Neural cell (in vitro differentiated cells): ENCODE results near the gene PGP. TPM values are rescaled to one million over a fixed set of nuclear protein-coding genes. Genes with fewer than 3 reads are reported as not detected.

ENCODE experiments used
- H2AFZ ChIP-seq: fragments of 200-600, 300-800 bp; sonication (generic), shearing (Covaris generic); 2 replicates; pipeline ENCODE4 v1.6.0; 2014; ENCODE audit warnings: low read depth, mild to moderate bottlenecking, antibody characterized with exemption, low read length, moderate library complexity
- H3F3A ChIP-seq: fragments of 200-600 bp; shearing (Covaris generic); 2 replicates; pipeline ENCODE4 v1.6.1; 2016; ENCODE audit warnings: mild to moderate bottlenecking, moderate library complexity, mixed read lengths, antibody characterized with exemption, low read length; ENCODE audit not compliant: insufficient read depth, poor library complexity, severe bottlenecking
- H3K27ac ChIP-seq: fragments of 200-600, 300-800 bp; sonication (generic), shearing (Covaris generic); 2 replicates; pipeline ENCODE4 v1.5.1; 2014; ENCODE audit warnings: mild to moderate bottlenecking, low read length, moderate library complexity
- H3K27me3 ChIP-seq: fragments of 300-800, 200-600 bp; sonication (generic), shearing (Covaris generic); 2 replicates; pipeline ENCODE4 v1.6.0; 2014; ENCODE audit warnings: mild to moderate bottlenecking, low read depth, low read length, moderate library complexity; ENCODE audit not compliant: insufficient read depth
- H3K36me3 ChIP-seq: fragments of 300-800, 200-600 bp; sonication (generic), shearing (Covaris generic); 2 replicates; pipeline ENCODE4 v1.5.1; 2014; ENCODE audit warnings: mild to moderate bottlenecking, antibody characterized with exemption, low read length, moderate library complexity; ENCODE audit not compliant: insufficient read depth
- H3K4me2 ChIP-seq: fragments of 300-800, 200-600 bp; sonication (generic), shearing (Covaris generic); 2 replicates; pipeline ENCODE4 v1.6.0; 2014; ENCODE audit warnings: mild to moderate bottlenecking, low read length
- H3K4me3 ChIP-seq: fragments of 300-800, 200-600 bp; sonication (generic), shearing (Covaris generic); 2 replicates; pipeline ENCODE4 v1.5.1; 2014; ENCODE audit warnings: mild to moderate bottlenecking, low read length, moderate library complexity
- H3K79me2 ChIP-seq: fragments of 200-600 bp; shearing (Covaris generic); replicated peaks from 2 replicates; pipeline ENCODE4 v1.6.0; 2014; ENCODE audit warnings: mild to moderate bottlenecking, low read length, moderate library complexity; ENCODE audit not compliant: insufficient read depth
- H3K9ac ChIP-seq: fragments of 300-800, 200-600 bp; sonication (generic), shearing (Covaris generic); 2 replicates; pipeline ENCODE4 v1.6.1; 2016; ENCODE audit warnings: mild to moderate bottlenecking, low read length, mixed read lengths
- H3K9me2 ChIP-seq: fragments of 200-600 bp; shearing (Covaris generic); 2 replicates; pipeline ENCODE4 v1.6.1; 2016; ENCODE audit warnings: mild to moderate bottlenecking, low read length, mixed read lengths; ENCODE audit not compliant: insufficient read depth
- H3K9me3 ChIP-seq: fragments of 200-600, 300-800 bp; sonication (generic), shearing (Covaris generic); 2 replicates; pipeline ENCODE4 v1.6.1; 2016; ENCODE audit warnings: mild to moderate bottlenecking, mixed run types, low read length, moderate library complexity, mixed read lengths
- H4K20me1 ChIP-seq: fragments of 200-600 bp; shearing (Covaris generic); 2 replicates; pipeline ENCODE4 v1.6.1; 2016; ENCODE audit warnings: mild to moderate bottlenecking, mixed run types; ENCODE audit not compliant: insufficient read depth
- CTCF ChIP-seq: fragments of 450-650 bp; IDR thresholded peaks from 2 replicates; pipeline ENCODE4 v1.5.1; 2014; ENCODE audit warnings: antibody characterized with exemption, mild to moderate bottlenecking, moderate library complexity; ENCODE audit not compliant: poor library complexity, severe bottlenecking
- EP300 ChIP-seq: fragments of 450-650 bp; conservative IDR thresholded peaks from 2 replicates; pipeline ENCODE4 v1.6.1; 2014; ENCODE audit warnings: antibody characterized with exemption, mild to moderate bottlenecking, moderate library complexity; ENCODE audit not compliant: poor library complexity, severe bottlenecking
- EZH2 ChIP-seq: fragments of 200-600, 300-800 bp; shearing (Covaris generic), sonication (generic); IDR thresholded peaks from 2 replicates; pipeline ENCODE4 v1.6.1; 2014; ENCODE audit warnings: antibody characterized with exemption, low read length, borderline replicate concordance, mild to moderate bottlenecking; ENCODE audit not compliant: insufficient read depth, poor library complexity, severe bottlenecking
- MXI1 ChIP-seq: fragments of 450-650 bp; conservative IDR thresholded peaks from 2 replicates; pipeline ENCODE4 v1.6.1; 2014; ENCODE audit warnings: antibody characterized with exemption, mild to moderate bottlenecking; ENCODE audit not compliant: poor library complexity, severe bottlenecking
- POLR2AphosphoS5 ChIP-seq: IDR thresholded peaks from 2 replicates; pipeline ENCODE4 v1.6.1; 2012
- RAD21 ChIP-seq: fragments of 450-650 bp; conservative IDR thresholded peaks from 2 replicates; pipeline ENCODE4 v1.6.1; 2014; ENCODE audit warnings: antibody characterized with exemption, mild to moderate bottlenecking, moderate library complexity
- REST ChIP-seq: IDR thresholded peaks from 2 replicates; pipeline ENCODE4 v1.6.1; 2012; ENCODE audit warnings: borderline replicate concordance
- SMC3 ChIP-seq: fragments of 450-650 bp; conservative IDR thresholded peaks from 2 replicates; pipeline ENCODE4 v1.6.1; 2014; ENCODE audit warnings: antibody characterized with exemption, mild to moderate bottlenecking, moderate library complexity; ENCODE audit not compliant: poor library complexity
- TAF1 ChIP-seq: IDR thresholded peaks from 2 replicates; pipeline ENCODE4 v1.6.1; 2012; ENCODE audit warnings: low read depth
- polyA plus RNA-seq: library from polyadenylated mRNA; depleted of rRNA; stranded (reverse); fragments of >200 nt; gene quantifications from 2 replicates; pipeline ENCODE4 v1.2.3, GENCODE V29; 2014

PGP gene
- polyA plus RNA-seq, 1 donor from 2014 or later: 44.1 TPM

- Histone ChIP-seq H3K27ac (no peak overlapping the region), H3K27me3 (peaks cover 15% of the 10 kb centered on the region), H3K4me3 (no peak overlapping the region), H3F3A (no peaks in the 10 kb centered on the region), H4K20me1 (no peaks in the 10 kb centered on the region), H2AFZ (no peak overlapping the region), H3K9me2 (no peaks in the 10 kb centered on the region), H3K36me3 (no peaks in the 10 kb centered on the region), H3K9ac (no peak overlapping the region), H3K4me2 (no peak overlapping the region), H3K9me3 (no peaks in the 10 kb centered on the region), H3K79me2 (no peaks in the 10 kb centered on the region)
- no peak for TF ChIP-seq EZH2
- TF ChIP-seq CTCF: no peak
- no peak for TF ChIP-seq RAD21
- no peak for TF ChIP-seq REST
- TF ChIP-seq TAF1: no peak
- no peak for TF ChIP-seq MXI1
- TF ChIP-seq POLR2AphosphoS5: no peak
- TF ChIP-seq SMC3: no peak
- no peak for TF ChIP-seq EP300
These were observed 23.0 kb upstream of the PGP start for GRCh38 chr16:2237493-2238149.

GRCh38 chr16:2237102-2237482, 22.5 kb upstream of the PGP start:
- H3K27me3 ChIP-seq: peaks cover 15% of the 10 kb centered on the region
- TF ChIP-seq RAD21 (no peak), EP300 (no peak), MXI1 (no peak), EZH2 (no peak), REST (no peak), SMC3 (no peak), TAF1 (no peak), CTCF (no peak), POLR2AphosphoS5 (no peak)
- H3K79me2 ChIP-seq: no peaks in the 10 kb centered on the region
- peak overlapping the region; percentile 25 for H3K4me3 ChIP-seq
- no peak overlapping the region for H2AFZ ChIP-seq
- H3K27ac ChIP-seq: no peak overlapping the region
- no peaks in the 10 kb centered on the region for H3K9me3 ChIP-seq
- no peaks in the 10 kb centered on the region for H3K36me3 ChIP-seq
- no peak overlapping the region for H3K9ac ChIP-seq
- H3K9me2 ChIP-seq: no peaks in the 10 kb centered on the region
- H3F3A ChIP-seq: no peaks in the 10 kb centered on the region
- H3K4me2 ChIP-seq: no peak overlapping the region
- no peaks in the 10 kb centered on the region for H4K20me1 ChIP-seq
